Uterus (tissue), 2 donors: ENCODE measurements around the gene RNGTT.

Source experiments
- CTCF ChIP-seq, 4 experiments: fragments of 200-600 bp in 2 of 4; fragments of 450-650 bp in 2 of 4; sonication (generic) in 2 of 4; IDR thresholded peaks; one replicate each; pipeline ENCODE4 v1.5.1; 2016 to 2019; ENCODE audit warnings: antibody characterized with exemption in 4 of 4, mild to moderate bottlenecking in 2 of 4, moderate library complexity in 1 of 4
- POLR2A ChIP-seq, 2 donors: fragments of 450-650 bp; IDR thresholded peaks; one replicate each; pipeline ENCODE4 v1.6.1; 2016; ENCODE audit warnings: antibody characterized with exemption in 2 of 2, mild to moderate bottlenecking in 1 of 2, moderate library complexity in 1 of 2

GRCh38 chr6:88840289-88840688 lies 123.1 kb downstream of the RNGTT start:
- TF ChIP-seq CTCF (IDR thresholded peaks at IDR 0.05) = no peak
- no peak for TF ChIP-seq POLR2A (IDR thresholded peaks at IDR 0.05)
